Mammary epithelial cell (primary cell): ENCODE data around the gene MMP17.

Source experiments
- EZH2 ChIP-seq: IDR thresholded peaks from 2 replicates; pipeline ENCODE4 v1.6.1; 2012; ENCODE audit warnings: low read length, inconsistent platforms, borderline replicate concordance
- TF ChIP-seq, protein P1 (sequence below), 2 donors: IDR thresholded peaks in 1 of 2; conservative IDR thresholded peaks in 1 of 2; 2 replicates each; pipeline ENCODE4 v1.5.1; 2011 to 2012; ENCODE audit warnings: inconsistent platforms in 2 of 2, low read length in 2 of 2, mild to moderate bottlenecking in 2 of 2, control low read depth in 1 of 2, low read depth in 1 of 2; ENCODE audit not compliant: insufficient read depth in 1 of 2; ENCODE audit errors: extremely low read depth in 1 of 2

DNA sequence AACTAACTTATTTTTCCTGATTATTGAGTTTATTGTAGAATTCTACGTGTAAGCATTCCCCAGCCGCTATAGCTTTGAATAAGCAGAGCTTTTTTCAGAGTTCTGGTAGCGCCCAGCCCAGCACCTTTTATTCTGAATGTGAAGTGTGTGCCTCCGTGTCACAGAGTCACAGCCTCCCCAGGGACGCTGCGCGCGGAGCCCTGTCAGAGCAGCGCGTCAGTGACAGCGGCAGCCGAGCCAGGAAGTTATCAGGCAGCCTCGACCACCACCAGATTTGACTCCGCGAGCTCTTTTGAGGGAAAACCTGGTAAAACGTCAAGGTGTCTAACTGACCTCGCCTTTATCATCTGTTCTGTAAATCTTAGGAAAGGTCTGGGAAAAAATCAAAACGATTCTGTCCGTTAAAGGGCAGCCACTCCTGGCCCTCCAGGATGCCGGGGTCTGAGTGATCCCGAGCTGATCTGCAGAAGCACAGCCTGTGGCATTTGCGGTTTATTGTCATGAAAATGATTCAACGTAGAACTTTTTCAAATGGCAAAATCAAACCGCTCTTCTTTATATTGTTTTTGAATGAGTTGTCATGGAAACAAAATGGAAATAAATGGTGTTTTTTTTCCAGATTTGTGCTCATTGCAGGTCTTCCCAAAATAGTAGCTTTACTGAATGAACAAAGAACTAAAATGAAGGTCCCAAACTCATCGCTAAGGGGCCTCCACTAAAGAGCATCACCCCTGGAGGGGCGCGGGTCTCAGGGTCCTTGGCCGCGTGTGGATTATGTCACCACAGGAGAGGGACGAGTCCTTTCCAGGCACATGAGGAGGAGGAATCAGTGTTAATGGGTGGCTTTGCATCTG, 43.1 kb upstream of the MMP17 start:
- TF ChIP-seq, protein P1, sequence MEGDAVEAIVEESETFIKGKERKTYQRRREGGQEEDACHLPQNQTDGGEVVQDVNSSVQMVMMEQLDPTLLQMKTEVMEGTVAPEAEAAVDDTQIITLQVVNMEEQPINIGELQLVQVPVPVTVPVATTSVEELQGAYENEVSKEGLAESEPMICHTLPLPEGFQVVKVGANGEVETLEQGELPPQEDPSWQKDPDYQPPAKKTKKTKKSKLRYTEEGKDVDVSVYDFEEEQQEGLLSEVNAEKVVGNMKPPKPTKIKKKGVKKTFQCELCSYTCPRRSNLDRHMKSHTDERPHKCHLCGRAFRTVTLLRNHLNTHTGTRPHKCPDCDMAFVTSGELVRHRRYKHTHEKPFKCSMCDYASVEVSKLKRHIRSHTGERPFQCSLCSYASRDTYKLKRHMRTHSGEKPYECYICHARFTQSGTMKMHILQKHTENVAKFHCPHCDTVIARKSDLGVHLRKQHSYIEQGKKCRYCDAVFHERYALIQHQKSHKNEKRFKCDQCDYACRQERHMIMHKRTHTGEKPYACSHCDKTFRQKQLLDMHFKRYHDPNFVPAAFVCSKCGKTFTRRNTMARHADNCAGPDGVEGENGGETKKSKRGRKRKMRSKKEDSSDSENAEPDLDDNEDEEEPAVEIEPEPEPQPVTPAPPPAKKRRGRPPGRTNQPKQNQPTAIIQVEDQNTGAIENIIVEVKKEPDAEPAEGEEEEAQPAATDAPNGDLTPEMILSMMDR (conservative IDR thresholded peaks at IDR 0.05 in 1 of 2, IDR thresholded peaks at IDR 0.05 in 1 of 2; ENCODE audit: extremely low read depth in 1 of 2, insufficient read depth in 1 of 2, low read depth in 1 of 2, low read length in 2 of 2), result no peak
- TF ChIP-seq EZH2, result no peak
